GM21786 (cell line): ENCODE results near the gene ELK1.
"Not testable (repeated sequence)": the region's sequence is repeated elsewhere in the genome, so short reads cannot be mapped to it uniquely, and the experiment has no call there.

ENCODE experiments used
- ATAC-seq: cut with Tn5 transposase; IDR thresholded peaks from one replicate; pipeline ENCODE4 v1.9.1; 2021; ENCODE audit not compliant: unreplicated experiment

ELK1 gene

DNA sequence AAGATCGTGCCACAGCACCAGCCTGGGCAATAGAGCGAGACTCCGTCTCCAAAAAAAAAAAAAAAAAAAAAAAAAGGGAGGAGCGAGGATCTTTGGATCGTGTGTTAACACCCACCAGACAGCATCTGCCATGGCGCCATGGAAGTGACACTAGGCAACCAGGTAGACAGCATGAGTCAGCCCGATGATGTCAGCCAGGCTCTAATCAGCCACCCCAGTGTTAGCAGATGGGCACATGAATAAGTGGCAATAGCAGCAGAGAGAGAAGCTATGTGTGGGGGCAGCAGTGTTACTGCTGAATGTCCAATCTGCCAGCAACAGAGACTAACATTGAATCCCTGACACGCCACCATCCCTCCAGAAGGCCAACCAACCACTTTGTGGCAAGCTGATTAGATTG lies 37.3 kb downstream of the ELK1 start:
- no peak for ATAC-seq

DNA sequence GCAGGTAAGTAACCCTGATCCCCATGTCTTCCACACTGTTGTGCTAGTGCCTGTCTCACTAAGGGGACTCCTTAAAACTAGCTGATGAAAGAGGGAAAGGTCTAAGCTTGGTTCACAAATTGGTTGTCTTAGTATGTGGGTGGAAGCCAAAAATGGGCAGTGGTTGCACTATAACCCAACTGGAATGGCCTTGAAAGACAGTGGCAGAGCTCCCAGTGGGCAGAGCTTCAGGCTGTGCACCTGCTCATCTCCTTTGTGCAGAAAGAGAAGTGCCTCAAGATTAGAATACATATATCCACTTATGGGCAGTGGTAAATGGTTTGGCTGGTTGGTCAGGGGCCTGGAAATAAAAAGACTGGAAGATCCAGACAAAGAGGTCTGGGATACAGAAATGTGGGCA lies 37.9 kb downstream of the ELK1 start:
- no peak for ATAC-seq

DNA sequence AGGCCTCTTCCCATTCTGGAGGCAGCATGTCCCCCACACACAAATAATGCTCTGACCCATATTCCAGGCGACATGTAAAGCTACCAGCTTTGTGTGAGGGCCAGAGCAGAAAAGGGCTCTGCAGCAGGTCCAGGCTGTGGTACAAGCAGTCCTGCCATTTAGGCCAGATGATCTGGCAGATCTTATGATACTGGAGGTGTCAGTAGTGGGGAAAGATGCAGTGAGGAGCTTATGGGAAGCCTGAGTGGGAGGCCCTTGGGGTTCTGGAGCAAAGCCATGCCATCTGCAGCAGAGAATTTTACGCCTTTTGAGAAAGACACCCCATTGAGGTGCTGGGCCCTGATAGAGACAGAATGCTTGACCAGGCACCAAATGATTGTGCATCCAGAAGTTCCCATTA lies 38.4 kb downstream of the ELK1 start:
- ATAC-seq: no peak

DNA sequence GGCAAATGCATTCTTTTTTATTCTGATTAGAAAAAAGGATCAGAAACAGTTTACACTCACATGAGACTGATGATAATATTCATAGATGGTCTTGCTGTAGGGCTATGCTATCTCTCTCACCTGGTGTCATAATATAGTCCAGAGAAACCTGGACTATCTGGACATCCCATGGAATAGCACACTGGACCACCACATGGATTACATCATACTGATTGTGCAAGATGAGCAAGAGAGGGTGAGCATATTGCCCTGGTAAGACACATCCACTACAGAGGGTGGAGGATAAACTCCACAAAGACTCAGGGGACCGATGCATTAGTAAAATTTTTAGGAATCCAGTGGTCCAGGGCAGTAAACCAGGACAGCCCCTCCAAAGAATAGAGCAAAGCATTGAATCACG lies 38.9 kb downstream of the ELK1 start:
- no peak for ATAC-seq

DNA sequence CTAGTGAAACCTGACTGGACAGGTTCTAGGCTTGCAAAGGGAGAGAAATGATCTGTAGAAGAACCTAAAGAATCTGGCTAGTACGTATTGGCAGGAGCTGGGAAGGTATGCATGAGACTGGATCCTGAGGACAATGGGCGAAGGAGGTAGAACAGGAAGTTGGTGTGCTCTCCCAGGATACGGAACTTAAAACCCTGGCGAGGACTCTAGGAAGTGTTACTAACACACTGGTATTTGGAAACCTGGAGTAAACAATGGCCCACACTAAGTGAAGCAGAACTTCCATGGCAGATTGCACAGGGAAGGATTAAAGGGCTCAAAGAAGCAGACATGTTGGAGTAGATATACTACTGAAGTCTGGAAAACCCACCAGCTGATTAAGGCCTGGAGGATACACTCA lies 39.9 kb downstream of the ELK1 start:
- ATAC-seq: no peak

DNA sequence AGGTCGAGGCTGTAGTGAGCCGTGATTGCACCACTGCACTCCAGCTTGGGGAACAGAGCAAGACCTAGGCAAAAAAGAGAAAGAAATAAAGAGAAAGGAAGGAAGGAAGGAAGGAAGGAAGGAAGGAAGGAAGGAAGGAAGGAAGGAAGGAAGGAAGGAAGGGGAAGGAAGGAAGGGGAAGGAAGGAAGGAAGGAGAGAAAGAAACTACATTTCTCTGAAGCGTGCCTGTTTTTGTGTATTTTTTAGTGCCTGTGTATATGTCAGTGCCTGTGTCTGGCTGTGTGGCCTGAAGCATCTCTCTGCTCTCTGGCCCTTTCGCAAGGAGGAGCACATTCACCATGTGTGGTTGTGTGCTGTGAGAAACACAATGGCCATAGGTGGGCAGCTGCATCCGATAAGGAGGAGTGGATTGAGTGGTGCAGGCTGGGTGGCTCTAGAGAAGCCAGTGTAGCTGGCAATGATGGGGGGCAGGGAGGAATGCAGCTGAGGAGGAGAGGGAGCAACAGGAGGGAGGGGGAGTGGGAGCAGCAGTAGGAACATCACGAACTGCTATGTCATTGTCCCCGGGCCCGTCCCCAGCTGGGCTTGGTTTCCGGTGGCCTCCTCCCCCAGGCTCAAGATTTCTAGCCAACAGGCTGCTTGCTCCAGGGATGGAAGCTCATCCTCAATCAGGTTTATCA lies 42.1 kb downstream of the ELK1 start:
- ATAC-seq: no peak

DNA sequence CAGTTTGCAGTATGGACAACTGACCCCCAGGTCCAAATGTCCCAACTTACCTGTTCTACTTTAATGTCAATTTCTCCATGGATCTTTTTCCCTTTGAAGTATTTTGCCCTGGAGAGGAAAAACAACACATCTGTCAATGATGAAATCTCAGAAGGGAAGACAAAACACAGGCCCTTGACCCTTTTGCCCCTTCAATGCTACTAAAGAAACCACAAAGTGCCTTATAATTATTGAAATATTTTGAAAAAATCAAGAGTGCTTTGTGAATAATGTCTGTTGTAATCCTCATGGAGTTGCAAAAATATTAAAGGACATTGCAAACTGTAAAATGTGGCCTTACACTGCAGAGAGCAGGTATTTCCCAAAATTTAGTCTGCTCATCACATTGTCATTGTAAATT lies 43.3 kb downstream of the ELK1 start:
- ATAC-seq: no peak

DNA sequence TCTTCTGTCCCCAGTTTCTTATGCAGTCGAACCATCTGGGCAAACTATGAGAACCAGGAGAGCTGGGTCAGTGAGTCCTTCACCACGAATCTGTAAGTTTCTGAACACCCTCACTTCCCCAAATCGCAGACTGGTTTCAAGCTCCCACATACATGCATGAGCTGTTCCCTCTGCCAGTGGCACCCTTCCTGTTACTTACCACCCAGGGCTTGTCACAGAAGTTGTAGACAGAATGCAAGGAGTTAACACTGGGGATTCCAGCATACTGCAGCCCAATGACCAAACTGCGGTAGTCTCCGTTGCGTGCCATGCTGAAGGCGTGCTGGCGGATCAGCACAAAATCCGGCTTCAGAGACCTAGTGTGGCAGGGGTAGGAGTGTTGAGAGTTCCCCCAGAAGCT lies 45.3 kb downstream of the ELK1 start:
- no peak for ATAC-seq

DNA sequence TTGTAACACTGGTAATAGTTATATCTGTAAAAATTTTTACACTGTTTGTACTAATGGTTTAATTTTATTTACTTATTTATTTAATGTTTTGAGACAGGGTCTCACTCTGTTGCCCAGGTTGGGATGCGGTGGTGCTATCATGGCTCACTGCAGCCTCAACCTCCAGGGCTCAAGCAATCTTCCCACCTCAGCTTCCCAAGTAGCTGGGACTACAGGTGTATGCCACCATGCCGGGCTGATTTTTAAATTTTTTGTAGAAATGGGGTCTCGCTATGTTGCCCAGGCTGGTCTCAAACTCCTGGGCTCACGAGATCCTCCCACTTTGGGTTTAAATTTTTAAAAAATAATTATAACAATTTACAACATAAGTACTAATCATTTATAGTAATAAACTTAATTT lies 47.2 kb downstream of the ELK1 start:
- ATAC-seq: not testable (repeated sequence)

DNA sequence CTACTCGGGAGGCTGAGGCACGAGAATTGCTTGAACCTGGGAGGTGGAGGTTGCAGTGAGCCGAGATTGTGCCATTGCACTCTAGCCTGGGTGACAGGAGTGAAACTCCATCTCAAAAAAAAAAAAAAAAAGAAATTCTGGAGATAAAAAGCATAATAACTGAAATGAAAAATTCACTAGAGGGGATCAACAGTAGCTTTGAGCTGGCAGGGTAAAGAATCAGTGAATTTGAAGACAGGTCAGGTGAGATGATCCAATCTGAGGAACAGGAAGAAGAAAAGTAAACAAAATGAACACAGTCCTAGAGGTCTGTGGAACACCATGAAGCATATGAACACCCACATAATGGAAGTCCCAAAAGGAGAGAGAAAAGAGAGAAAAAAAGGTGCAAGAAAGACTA lies 53.1 kb downstream of the ELK1 start:
- no peak for ATAC-seq

DNA sequence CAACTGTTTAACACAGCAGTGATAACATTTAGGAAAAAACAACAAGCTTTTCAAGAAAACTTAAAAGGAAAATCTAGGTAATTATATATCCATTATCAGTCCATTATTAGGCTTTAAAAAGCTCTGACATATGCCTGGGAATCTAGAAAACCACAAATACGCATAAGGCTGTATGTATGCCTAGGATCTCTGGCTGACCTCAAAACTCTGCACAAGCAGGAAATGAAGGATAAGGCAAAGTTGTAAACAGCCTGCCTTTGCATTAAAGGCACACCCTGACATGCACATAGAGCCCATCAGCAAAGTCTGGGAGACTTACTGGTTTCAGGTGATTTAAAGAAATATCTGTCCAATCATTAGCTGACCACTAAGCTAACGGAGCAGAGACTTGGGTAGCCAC lies 54.1 kb downstream of the ELK1 start:
- no peak for ATAC-seq

DNA sequence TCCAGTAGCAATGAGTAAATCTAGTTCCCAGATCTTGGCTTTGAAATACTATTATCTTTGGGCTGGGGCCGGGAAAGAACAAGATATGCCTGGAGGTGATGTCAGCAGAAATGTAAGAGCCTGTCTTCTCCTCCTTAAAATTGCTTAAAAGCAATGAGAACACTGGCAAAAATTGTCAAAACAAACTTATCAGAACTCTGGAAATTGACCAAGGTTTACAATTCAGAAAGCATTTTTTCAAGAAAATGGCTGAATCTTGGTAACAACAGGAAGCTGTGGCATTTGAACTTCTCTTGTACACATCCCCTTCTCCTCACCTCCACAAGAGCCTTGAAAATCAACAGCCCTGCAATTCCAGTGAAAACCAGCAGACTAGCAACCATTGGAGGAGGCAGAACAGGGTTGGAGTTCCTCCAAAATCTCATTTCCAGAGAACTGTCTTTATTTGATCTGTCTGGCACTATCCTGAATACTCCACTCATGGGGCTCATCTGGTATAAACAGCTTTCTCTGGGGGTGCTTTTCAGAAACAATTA lies 54.6 kb downstream of the ELK1 start:
- ATAC-seq: no peak

DNA sequence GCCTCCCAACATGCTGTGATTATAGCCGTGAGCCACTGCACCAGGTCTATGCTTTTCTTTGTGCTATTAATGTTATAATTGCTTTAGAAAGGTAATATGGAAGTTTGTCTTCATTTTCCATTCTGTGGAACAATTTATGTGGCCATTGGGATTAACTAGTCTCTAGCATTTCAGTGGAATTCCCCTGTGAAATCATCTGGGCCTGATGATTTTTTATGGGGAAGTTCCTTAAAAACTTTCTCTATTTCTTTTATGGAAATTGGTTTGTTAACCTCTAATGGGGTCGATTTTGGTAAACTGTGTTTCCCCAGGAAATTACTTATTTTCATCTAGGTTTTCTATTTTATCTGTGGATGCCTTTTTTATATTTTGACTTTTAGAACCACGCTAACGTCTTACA lies 56.8 kb downstream of the ELK1 start:
- ATAC-seq: no peak

DNA sequence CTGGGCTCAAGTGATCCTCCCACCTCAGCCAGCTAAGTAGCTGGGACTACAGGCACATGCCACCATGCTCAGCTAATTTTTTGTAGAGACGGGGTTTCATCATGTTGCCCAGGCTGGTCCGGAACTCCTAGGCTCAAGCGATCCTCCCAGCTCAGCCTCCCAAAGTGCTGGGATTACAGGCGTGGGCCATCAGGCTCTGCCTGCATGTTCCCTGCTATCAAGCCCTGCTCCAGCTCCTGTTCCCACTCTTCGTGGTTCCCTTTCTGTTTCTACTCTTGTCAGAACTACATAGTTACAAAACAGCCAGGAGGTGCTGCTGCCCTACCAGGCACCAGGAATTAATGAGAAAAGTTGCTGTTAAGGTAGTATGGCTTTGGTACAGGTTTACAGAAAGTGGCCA lies 59.4 kb downstream of the ELK1 start:
- no peak for ATAC-seq

DNA sequence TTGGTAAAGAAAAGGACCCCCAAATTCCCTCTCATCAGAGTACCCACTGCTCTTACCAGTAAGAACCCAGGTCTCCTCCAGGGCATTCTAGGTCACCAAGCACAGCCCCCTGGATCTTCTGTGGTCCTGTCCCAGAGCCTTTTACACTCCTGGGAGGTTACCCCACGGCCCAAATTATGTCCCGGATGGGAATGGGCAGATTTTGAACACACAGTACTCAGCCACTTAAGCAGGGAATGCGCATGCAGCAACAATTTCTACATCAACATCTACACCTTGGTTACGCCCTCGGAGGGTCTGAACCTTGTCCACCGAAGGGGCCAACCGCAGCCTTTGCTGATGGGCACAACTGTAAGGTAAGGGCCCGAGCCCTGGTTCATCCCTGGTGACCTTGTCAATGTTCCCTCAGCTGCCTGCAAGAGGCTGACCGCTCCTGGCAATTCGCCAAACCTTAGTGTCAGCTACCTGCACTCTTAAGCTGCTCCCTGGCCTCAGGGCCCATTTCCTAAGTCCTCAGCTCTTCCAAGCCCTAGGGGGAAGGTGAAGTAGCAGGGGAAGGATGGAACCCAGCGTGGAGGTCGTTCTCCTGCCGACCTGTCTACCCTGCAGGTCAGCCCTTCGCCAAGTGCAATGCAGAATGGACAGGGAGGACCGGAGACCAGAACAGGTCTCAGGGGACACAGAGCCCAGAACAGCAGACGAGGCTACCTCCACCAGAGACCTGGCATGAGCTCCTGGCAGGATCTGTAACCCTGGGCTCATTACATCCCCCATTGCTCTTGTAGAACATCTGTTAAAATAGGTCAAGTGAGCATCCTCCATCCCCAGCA lies 62.2 kb downstream of the ELK1 start:
- no peak for ATAC-seq

DNA sequence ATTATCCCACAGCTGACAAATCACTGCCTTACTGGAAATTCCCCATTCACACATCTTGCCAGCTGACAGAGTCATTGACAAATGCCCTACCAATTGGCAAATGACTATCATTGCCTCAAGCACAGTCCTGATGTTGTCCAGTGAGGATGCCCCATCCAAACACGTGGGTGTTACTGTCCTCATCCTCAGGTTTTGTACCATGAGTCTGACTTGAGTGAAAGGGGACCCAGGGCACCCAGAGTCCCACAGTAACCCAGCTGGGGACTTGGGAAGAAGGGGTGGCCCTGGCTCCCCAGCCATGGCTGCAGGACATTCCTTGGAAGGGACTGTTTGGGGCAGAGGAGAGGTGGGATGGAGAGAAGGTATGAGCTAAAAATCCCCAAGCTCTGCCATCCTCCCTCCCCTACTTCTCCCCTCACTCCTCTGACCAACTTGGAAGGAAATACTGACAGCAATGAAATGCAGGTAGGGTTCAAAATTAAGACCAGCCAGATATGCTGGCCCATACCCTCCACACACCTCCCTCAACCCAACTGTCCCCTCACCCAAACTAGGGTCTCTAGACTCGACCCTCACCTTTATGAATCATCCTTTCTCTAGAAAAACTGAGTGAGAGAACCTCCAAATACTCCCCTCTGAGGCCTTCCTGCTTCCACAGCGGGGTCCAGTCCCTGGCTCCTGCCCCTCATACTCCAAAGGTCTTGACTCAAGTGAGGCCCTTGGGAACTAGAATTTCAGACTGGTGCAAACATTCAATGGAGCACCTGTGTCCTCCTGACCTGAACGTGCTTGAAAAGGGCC lies 63.1 kb downstream of the ELK1 start:
- ATAC-seq: no peak

DNA sequence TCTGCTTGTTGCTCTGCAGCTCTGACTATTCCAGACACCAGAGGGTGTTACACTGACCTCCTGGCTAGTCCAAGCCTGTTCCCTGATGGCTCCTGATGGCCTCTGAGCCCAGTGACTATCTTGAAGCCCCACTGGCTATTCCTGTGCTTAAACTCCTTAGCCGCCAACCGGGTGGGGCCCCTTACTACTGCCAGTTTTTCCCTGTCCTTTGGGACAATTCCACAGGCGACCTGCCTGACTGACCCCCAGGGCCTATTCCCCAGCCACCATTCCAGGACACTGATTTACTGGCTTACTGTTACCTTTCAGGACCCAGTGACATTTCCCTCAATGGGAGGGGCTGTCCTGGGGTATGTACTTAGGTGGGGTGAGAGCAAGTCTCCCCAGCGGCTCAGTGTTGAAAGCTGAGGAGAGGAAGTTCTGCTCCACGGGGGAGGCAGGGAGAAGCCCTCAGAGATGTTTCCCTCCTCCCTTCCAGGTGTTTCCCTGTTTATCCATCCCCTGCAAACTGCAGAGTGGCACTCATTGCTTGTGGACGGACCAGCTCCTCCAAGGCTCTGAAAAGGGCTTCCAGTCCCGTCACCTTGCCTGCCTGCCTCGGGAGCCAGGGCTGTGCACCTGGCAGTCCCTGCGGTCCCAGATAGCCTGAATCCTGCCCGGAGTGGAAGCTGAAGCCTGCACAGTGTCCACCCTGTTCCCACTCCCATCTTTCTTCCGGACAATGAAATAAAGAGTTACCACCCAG lies 64.1 kb downstream of the ELK1 start:
- no peak for ATAC-seq
